NCI-H1417 treated with DMSO at 0.1 percent for 48 hours (cell line): ENCODE data around the gene BRPF3.
"Not testable (repeated sequence)": the region's sequence is repeated elsewhere in the genome, so short reads cannot be mapped to it uniquely, and the experiment has no call there.

Source experiments
- DNase-seq: peaks from one replicate; lab custom pipeline; 2025; lab: John Stamatoyannopoulos, UW

The BRPF3 gene

GRCh38 chr6:36200998-36201596 is 4.6 kb downstream of the BRPF3 start:
- no peak for DNase-seq

DNA sequence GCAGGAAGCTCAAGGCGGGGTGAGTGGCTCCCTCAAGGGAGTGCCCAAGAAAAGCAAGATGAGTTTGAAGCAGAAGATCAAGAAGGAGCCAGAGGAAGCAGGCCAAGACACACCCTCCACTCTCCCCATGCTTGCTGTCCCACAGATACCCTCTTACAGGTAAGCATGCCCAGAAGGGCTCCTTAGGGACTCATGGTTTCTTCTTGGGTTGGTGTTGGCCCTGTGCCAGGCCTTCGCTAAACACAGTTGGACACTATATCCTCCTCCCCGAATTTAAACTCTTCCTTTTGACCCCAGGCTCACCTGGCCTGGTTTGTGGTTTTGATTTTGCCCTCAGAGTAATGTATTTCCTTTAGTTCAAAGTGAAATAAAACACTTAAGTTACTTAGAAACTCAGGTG is 5.1 kb downstream of the BRPF3 start:
- DNase-seq: no peak

DNA sequence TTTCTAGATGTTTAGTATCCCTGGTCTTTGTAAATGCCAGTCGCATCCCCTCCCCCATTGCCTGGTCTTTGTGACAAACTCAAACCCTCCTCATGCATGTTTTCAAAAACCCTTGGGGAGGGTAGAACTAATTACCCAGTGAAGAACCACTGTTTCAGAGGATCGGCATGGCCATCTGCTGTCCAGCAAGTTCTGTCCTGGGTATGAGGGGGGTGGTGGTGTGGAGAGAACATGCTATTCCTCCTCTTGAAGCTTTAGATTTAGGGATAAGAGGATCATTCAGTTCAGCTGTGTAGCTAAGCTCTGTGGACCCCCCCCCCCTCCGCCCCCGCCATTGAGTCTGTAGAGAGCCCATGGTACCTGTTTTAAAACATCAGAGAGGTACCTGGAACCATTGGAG is 5.6 kb downstream of the BRPF3 start:
- no peak for DNase-seq

GRCh38 chr6:36204068-36204753 is 7.7 kb downstream of the BRPF3 start:
- DNase-seq: no peak

- DNase-seq: no peak
These were observed 10.6 kb downstream of the BRPF3 start for GRCh38 chr6:36207155-36207554.

GRCh38 chr6:36209606-36210005 is 13.1 kb downstream of the BRPF3 start:
- DNase-seq: no peak

DNA sequence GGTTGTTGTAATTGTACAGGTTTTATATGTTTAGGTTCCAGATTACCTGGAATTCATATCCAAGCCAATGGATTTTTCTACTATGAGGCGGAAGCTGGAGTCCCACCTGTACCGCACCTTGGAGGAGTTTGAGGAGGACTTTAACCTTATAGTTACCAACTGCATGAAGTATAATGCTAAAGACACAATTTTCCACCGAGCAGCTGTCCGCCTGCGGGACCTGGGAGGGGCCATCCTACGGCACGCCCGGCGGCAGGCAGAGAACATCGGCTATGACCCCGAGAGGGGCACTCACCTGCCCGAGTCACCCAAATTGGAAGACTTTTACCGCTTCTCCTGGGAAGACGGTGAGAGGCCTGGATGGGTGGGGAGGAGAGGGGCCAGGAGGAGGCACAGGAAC is 13.6 kb downstream of the BRPF3 start:
- no peak for DNase-seq

DNA sequence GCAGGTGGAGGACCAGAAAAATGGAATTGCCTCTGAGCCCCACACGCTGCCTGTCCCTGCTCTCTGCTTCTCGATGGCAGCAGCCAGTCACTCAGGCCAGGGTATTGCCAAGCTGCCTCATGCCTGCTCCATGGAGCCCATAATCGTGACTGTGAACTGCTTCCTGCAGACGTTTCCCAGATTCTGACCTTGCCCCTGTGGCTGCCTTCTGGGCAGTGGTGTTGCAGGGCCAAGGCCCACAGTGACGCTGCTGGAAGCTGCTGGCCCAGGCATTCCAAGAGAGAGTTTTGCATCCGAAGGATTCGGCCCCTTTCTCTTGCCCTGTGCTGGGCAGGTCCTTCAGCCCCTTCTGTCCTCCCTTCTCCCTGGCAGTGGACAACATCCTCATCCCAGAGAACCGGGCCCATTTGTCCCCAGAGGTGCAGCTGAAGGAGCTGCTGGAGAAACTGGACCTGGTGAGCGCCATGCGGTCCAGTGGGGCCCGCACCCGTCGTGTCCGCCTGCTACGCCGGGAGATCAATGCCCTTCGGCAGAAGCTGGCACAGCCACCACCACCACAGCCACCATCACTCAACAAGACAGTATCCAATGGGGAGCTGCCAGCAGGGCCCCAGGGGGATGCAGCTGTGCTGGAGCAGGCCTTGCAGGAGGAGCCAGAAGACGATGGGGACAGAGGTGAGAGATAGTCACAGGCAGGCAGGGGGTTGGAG is 14.5 kb downstream of the BRPF3 start:
- no peak for DNase-seq

- no peak for DNase-seq
These were observed 20.0 kb downstream of the BRPF3 start for GRCh38 chr6:36216559-36216958.

DNA sequence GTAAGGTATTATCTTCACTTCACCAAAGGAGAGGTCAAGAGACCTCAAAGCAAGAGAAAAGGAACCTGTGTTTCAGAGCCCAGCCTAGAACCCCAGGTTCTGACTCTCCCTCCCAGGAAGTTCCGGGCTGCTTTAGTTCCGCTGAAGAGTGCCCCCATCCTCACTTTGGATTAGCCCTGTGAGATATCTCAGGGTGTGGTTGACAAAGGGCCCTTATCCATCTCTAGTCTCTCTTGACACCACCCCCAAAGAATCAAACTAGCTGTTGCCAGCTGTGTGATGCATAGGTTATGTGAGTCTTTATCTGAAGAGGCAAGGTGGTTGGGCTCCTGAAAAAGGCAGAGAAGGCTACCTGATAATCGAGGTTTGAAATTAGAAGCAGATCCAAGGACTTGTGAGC is 20.6 kb downstream of the BRPF3 start:
- no peak for DNase-seq

GRCh38 chr6:36217946-36218345 is 21.4 kb downstream of the BRPF3 start:
- DNase-seq: no peak

- not testable (repeated sequence) for DNase-seq
These were observed 22.0 kb downstream of the BRPF3 start for GRCh38 chr6:36218516-36218915.

DNA sequence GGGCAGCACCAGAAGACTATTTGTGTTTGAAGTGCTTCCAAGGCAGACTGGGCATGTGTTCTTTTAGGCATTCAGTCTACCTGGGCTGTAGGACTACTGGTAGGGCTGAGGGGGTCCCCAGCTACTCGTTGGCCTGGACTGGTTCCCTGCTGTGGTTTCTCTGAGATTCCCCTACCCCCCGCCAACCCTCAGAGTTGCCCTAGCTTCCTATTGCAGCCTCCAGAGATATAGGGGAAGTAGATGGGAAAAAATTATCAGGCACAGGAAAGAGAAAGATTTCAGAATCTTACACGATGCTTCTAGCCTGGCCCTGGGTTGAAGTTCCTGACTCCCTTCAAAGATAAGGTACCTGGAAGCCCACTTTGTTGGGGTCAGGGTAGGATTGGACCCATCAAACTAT is 22.5 kb downstream of the BRPF3 start:
- no peak for DNase-seq

DNA sequence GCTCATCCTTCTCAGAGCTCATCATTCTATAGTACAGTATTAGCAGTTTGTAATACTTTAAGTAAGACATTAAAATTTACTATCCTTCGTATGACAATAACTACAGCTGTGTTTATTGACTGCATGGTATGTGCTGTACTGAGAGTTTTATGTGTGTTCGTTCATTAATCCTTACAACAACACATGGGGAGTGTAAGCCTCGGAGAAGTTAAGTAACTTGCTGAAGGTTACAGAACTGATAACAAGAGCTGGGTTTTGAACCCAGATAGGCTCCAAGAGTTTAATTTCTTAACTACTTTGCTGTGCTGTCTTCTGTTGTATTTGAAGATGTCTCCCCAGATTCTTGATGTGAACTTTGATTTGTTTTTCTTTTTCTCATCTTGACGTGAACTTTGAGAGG is 23.7 kb downstream of the BRPF3 start:
- no peak for DNase-seq

GRCh38 chr6:36221674-36222073 is 25.1 kb downstream of the BRPF3 start:
- no peak for DNase-seq

DNA sequence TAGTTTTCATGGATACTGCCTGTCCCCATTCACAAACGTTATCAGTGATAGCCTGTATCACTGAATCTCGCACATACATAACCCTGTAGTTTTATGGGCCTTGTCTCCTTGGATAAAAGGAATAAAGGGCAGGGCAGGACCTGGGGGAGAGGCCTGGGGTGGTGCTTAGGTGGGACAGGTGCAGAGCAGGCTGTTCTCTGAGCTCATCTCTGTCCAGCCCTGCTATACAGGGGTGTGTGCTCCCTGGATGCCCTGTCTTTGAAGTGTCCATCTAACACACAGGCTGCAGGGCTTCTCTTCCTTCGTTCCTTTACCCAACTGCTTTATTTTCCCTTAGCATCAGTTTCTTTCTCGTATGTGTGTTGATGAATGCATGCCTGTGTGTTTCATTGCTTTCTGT is 26.4 kb downstream of the BRPF3 start:
- no peak for DNase-seq

- no peak for DNase-seq
These were observed 27.2 kb downstream of the BRPF3 start for GRCh38 chr6:36223706-36224105.

DNA sequence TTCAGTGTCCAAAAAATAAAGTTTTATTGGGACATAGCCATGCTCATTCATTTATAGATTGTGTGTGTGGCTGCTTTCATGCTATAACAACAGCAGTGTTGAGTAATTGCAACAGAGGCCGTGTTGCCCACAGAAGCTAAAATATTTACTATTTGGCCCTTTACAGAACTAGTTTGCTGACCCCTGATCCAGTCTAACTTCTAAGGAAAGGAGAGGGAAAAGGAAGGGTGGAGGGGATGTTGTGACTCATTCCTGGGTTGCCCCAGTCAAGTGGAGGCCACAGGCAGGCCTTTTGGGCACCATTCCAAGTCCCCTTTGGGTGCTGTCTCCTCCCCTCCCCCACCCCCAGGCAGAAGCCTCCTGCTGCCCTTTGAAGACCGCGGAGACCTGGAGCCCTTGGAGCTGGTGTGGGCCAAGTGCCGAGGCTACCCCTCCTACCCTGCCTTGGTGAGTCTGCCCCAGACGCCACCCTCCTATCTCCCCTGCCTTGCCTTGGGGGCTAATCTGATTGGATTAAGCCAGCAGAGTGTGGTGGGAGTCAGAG is 28.4 kb downstream of the BRPF3 start:
- no peak for DNase-seq

DNA sequence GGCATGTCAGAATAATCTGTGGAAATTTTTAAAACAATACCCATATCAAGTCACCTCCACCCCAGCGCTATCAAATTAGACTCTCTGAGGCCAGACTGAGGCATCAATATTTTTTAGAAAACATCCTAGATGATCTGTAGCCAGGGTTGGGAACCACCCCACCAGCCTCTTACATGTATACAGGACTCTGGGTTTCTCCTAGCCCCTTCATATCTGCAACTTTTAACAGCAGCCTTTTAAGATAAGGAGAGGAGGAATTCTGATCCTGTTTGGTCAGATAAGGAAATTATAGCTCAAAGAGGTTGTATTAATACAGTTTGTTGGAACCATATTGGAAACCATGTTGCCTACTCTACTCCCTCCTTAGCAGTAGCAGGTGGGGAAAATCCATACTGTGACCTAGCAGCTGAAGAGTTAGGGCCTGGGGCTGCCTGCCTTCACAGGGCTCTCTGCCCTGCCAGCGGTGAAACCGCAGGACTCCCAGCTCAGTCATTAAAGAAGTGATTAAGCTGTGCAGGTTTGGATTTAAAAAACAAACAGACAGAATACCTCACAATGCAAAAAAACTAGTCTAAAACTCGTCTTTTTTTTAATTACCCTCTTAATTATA is 30.0 kb downstream of the BRPF3 start:
- no peak for DNase-seq

DNA sequence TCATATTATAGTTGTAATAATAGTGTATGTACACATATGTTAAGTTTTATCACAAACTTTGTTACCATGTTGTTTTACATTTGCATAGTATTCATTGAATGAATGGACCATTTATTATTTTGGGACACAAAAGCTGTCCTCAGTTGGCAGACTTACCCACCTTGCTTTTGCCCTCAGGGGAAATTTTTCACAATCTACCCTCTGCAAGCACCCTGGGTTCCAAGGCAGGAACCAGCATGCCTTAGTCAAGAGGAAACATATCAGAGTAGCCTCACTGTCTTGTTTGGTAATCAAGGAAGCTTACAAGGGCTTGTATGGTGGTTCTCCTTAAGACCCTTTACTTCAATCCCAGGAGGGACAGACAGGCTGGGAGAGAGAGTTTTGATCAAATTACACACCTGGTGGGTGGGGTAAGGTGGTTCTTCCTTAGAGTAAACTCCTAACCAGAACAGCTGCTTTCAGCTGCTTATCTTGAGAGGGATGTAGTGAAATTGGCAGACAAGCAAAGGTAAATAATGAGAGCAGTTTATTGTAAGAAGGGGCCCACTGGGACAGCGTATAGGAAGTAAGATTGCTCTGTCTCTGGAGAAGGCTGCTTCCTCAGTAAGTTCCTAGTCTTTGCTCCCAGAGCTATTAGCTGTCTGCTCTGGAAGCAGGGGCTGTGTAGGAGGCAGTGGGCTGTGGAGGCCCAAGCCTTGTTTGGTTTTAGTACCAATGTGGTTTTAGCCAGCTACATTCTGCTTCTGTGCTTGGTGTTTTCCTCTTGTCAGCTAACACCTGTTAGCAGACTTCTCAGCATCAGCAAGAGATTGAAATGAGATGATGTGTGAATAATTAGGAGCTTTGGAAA is 31.1 kb downstream of the BRPF3 start:
- DNase-seq: no peak

- no peak for DNase-seq
These were observed 32.7 kb downstream of the BRPF3 start for GRCh38 chr6:36229223-36229622.

DNA sequence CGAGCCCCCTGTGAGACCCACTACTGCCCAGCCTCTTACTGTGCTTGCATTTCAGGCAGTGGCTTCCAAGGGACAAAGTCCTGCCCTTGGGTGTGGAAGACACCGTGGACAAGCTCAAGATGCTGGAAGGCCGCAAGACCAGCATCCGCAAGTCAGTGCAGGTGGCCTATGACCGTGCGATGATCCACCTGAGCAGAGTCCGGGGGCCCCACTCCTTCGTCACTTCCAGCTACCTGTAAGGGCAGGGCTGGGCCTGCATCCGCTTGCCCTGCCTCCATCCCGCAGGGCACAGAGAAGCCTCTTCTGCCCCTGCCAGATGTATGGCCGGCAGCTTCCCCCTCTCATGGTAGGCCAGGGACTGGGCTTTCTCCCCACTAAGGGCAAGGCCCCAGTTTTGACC is 33.8 kb downstream of the BRPF3 start:
- DNase-seq: no peak
